Mucosa of gallbladder (tissue), 1 donor: ENCODE results near the gene TMPRSS13. TPM values are rescaled to one million over a fixed set of nuclear protein-coding genes. Genes with fewer than 3 reads are reported as not detected.
"Not testable (repeated sequence)": the region's sequence is repeated elsewhere in the genome, so short reads cannot be mapped to it uniquely, and the experiment has no call there.

Experiments
- DNase-seq: peaks from one replicate; pipeline ENCODE4 v3.0.0-alpha.2; 2020; ENCODE audit warnings: low spot score
- total RNA-seq: library from RNA; stranded (reverse); gene quantifications from one replicate; pipeline ENCODE4 v1.2.1, GENCODE V29; 2021
- donor health status: DM: no; HTN: no; CAD: no.

TMPRSS13 gene
- total RNA-seq, 1 donor from 2014 or later = 0.63 TPM

DNA sequence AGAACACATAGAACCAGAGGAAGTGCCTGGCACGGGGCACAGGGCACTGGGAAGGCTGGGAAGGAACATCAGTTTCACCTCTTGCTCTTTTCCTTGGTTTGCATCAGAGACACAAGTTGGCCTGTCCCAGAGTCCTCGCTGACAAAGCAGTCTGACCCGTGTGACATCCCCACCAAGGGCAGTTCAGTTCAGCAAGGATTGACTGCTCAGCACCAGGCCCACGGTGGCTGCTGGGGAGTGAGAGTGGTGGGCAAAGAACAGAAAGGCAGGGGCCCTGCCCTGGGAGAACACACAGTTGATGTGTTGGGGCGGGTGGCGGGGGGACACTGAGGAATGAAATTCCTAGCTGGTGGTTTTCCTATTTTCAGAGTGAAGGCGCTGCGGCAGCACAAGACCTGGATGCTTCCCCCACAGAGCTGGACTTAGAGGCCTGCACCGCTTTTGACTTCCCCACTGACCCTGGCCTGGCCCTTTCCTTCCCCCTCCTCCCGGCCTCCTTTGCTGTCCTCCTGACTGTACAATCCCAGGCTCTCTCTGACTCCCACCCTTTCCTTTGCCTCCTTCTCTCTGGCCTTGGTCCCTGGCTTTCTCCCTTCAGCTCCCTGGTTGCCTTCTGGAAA lies 2.2 kb upstream of the TMPRSS13 start:
- no peak for DNase-seq

DNA sequence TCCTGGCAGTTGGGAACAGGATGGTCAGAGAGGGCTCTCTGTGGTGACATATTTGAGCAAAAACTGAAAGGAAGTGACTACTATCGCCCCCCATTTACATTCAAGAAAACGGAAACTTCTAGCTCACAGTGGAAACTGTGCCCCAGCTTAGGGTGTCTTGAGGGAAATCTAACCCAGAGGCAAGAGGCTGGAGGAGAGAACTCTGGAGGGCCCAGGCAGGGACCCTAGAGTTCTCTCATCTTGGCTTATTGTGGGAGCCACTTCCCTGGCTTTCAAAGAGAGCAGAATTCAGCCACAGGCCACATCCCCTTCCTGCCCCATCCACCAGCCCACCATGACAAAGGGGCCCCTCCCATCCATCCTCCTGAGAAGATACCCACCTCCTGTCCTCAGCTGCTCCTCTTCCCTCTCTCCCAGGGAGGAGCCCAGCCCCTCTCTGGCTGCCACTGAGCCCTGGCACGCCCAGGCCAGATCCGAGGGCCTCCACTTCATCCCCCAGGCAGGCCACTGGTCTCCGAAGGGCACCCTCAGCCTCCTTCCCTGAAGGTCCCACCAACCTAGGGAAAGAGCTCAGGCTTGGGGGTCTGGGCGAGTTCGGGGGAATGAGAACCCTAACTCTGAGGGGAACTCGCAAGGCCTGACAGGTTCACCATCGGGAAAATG lies 1.6 kb upstream of the TMPRSS13 start:
- no peak for DNase-seq

- DNase-seq = no peak
These were observed 841 bp upstream of the TMPRSS13 start for GRCh38 chr11:117929916-117930570.

- no peak for DNase-seq
These were observed 608 bp downstream of the TMPRSS13 start for GRCh38 chr11:117928446-117929141.

- DNase-seq = no peak
These were observed 1.3 kb downstream of the TMPRSS13 start for GRCh38 chr11:117927926-117928325.

- DNase-seq = not testable (repeated sequence)
These were observed 3.0 kb downstream of the TMPRSS13 start for GRCh38 chr11:117926166-117926565.

DNA sequence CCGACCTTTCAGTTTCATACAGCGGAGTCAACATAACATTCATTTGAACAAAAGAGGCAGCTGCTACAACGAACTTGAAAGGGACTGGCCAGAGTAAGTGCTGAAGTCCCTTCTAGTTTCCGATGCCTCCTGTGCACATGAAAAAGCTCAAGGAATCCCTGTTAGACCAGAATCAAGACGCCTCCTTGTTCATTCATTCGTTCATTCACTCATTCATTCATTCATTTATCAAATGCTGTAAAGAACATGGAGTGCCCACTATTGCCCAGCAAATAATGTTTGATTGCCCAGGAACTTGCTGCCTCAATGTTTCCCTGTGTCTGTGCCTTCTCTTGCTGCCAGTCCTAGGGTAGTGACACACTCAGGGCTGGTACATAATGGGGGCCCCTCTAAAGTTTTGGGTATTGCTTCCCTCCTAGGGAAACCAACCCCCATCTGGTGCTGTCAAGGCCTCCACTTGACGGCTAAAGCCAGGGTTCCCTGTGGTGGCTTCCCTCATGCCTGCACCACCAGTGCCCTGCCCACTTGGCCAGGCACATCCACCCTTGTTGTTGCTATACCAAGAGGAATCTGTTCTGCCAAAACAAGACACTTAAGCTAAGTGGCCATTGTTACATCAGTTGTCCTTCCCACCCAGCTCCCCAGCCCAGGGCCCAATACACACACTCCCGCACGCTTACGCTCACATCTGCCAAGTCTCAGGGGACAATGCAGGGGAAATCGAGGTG lies 3.8 kb downstream of the TMPRSS13 start:
- no peak for DNase-seq

GRCh38 chr11:117924631-117925170 lies 4.5 kb downstream of the TMPRSS13 start:
- no peak for DNase-seq

DNA sequence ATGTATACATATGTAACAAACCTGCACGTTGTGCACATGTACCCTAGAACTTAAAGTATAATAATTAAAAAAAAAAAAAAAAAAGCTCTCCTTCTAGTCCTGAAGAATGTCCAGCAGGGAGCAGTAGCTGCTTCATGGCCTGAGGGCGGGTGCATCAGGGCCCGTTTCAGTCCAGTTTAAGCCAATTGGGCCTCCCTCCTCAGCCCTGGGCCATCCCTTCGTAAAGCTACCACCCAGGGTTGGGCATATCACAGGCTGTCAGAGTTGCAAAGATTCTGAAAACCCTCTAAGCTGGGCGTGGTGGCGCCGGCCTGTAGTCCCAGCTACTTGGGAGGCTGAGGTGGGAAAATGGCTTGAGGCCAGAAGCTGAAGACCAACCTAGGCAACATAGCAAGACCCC lies 5.4 kb downstream of the TMPRSS13 start:
- no peak for DNase-seq

- no peak for DNase-seq
These were observed 5.9 kb downstream of the TMPRSS13 start for GRCh38 chr11:117923275-117923674.

DNA sequence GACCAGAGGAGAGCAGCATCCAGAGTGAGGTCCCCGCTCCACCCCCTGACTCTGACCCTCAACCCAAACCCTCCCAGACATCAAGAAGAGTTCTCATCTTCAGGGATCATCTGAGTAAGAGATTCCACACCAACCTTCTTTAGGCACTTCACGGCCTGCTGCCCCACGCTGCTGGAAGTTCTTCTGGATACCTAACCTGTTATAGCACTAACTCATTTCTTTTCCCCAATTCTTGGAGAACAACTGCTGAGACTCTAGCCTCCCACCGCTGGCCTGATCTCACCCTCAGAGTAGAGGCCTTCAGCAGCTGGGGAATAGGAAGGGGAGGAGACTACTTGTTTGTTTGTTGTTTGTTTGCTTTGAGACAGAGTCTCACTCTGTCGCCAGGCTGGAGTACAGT lies 7.3 kb downstream of the TMPRSS13 start:
- no peak for DNase-seq

DNA sequence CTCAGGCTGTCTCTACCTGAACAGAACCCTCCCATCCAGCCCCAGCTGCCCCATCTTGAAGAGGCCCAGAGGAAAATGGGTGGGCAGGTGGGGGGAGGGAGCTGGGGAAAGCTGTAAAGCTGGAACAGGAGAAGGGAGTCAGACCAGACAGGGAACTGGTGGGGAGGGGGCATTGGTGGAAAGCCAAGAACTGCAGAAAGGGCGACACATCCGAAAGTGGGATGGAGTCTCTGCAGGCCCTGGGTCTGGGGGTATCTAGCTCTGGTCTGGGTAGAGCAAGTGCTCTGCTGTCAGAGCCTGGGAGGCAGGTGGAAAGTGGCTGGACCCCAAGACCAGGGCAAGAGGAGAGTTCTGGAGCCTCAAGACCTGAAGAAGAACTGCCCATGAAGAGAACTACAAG lies 7.7 kb downstream of the TMPRSS13 start:
- DNase-seq = no peak

- DNase-seq = no peak
These were observed 9.4 kb downstream of the TMPRSS13 start for GRCh38 chr11:117919781-117920221.

- no peak for DNase-seq
These were observed 9.9 kb downstream of the TMPRSS13 start for GRCh38 chr11:117919341-117919740.

- DNase-seq = no peak
These were observed 10.6 kb downstream of the TMPRSS13 start for GRCh38 chr11:117918366-117919255.

DNA sequence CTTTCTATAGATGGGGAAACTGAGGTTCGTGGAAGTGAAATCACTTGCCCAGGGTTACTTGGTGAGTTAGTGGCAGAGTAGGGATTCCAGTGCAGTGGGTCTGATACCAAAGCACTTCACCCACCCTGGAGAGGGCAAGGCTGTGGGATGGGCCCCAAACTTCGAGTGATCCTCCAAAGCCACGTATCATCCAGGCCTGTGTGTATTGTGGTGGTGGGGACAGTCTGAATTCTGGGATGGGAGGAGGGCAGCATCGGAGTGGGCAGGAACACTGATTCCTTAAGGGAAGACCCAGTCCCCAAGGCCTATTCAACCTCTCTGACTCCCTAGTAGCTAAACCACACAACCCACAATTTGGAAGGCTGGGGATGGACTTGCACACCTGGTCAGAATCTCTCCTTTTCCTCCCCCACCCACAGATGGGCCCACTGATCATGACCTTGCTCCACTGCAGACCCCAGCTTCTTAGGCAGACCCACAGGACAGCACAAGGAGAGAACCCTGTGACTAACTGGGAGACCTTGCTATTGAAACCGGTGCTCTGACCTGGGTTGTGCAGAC lies 11.5 kb downstream of the TMPRSS13 start:
- no peak for DNase-seq

DNA sequence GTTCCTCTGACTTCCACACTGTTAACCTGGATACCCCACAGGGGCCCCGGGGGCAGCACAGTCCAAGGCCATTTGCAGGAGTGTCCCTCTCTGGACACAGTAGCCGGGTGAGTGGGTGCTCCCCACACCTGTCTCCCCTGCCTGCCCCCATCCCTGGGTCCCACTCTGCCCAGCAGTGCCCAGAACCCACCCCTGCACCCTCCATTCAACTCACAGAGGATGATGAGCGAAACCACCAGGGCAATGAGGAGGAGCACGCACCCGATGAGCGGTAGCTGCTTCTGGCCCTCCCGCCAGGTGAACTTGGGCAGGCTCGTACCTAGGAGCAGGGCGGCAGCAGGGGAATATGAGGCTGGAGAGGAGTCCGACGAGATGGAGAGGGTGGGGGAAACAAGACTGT lies 12.2 kb downstream of the TMPRSS13 start:
- DNase-seq = no peak

- DNase-seq = no peak
These were observed 13.4 kb downstream of the TMPRSS13 start for GRCh38 chr11:117915672-117916235.

DNA sequence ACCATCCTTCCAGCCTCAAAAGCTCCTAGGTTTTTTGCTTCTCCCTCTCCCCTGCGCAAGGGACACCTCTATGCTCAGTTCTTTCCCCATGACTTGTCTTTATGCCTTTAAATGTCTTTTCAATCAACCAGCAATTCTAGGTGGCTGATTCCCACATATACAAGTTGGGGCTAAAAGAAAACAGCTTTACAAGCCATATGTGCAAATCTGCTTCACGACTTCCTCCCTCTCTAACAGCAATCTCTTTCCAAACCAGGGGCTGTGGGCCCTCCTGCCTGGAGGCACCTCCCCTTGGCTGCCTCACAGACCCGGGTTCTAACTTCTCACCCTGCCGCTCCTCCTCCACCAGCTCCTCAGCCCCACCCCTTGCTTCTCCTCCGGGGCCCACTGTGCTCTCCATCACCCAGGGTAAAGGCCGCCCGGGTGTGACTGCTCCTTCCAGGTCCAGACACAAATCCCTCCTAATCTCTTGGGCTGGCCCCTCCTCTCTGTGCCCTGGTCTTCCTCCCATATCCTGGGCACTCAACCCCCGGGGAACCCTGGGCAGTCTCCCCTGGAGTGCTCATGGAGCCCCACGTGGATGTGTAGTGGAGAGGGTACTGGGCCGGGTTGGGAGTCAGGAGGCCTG lies 14.1 kb downstream of the TMPRSS13 start:
- no peak for DNase-seq
